Measurements from ENCODE around the gene ZDHHC12.
A peak's percentile ranks its signal among the peaks of the same experiment; 100 is the strongest.

The ZDHHC12 gene

GRCh38 chr9:128689293-128689774, 34.6 kb downstream of the ZDHHC12 start:
- peak overlapping the region; percentile 88 for H3K27ac Mint-ChIP-seq
- peak overlapping the region; percentile 62 for H3K4me3 Mint-ChIP-seq
- no peaks in the 10 kb centered on the region for H3K27me3 Mint-ChIP-seq
- peaks cover 40% of the 10 kb centered on the region for H3K36me3 Mint-ChIP-seq
- peak; percentile 53 for ATAC-seq
- peaks cover 61% of the 10 kb centered on the region for H3K4me1 Mint-ChIP-seq
- no peaks in the 10 kb centered on the region for H3K9me3 Mint-ChIP-seq

GRCh38 chr9:128688501-128689292, 35.2 kb downstream of the ZDHHC12 start, which contains the start of gene SET:
Gene SET, plus strand, starts transcription at chr9:128689222. Its CDS starts 361 bp downstream, at chr9:128689583.
- Mint-ChIP-seq H3K27me3 (no peaks in the 10 kb centered on the region), H3K4me3 (peak within 1 kb of the TSS; percentile 77), H3K27ac (peak within 1 kb of the TSS; percentile 88), H3K4me1 (peaks cover 56% of the 10 kb centered on the region), H3K36me3 (peaks cover 35% of the 10 kb centered on the region), H3K9me3 (no peaks in the 10 kb centered on the region)
- peak; percentile 93 for ATAC-seq

GRCh38 chr9:128687453-128687852, 36.5 kb downstream of the ZDHHC12 start:
- Mint-ChIP-seq H3K9me3 (no peaks in the 10 kb centered on the region), H3K36me3 (peaks cover 30% of the 10 kb centered on the region), H3K27me3 (no peaks in the 10 kb centered on the region), H3K4me1 (peaks cover 57% of the 10 kb centered on the region), H3K27ac (peak overlapping the region; percentile 88), H3K4me3 (peak overlapping the region; percentile 27)
- ATAC-seq: no peak

- peaks cover 24% of the 10 kb centered on the region for H3K36me3 Mint-ChIP-seq
- peaks cover 56% of the 10 kb centered on the region for H3K4me1 Mint-ChIP-seq
- H3K4me3 Mint-ChIP-seq: peak overlapping the region; percentile 88
- H3K9me3 Mint-ChIP-seq: no peaks in the 10 kb centered on the region
- ATAC-seq: no peak
- H3K27me3 Mint-ChIP-seq: no peaks in the 10 kb centered on the region
- H3K27ac Mint-ChIP-seq: peak overlapping the region; percentile 86
Observed at GRCh38 chr9:128685636-128686489, 38.1 kb downstream of the ZDHHC12 start.

- H3K27me3 Mint-ChIP-seq: no peaks in the 10 kb centered on the region
- H3K4me1 Mint-ChIP-seq: peaks cover 50% of the 10 kb centered on the region
- H3K27ac Mint-ChIP-seq: peak overlapping the region; percentile 86
- H3K4me3 Mint-ChIP-seq: peak overlapping the region; percentile 88
- peak; percentile 76 for ATAC-seq
- H3K9me3 Mint-ChIP-seq: no peaks in the 10 kb centered on the region
- peaks cover 17% of the 10 kb centered on the region for H3K36me3 Mint-ChIP-seq
Observed at GRCh38 chr9:128684325-128685199, 39.4 kb downstream of the ZDHHC12 start.

- H3K4me3 Mint-ChIP-seq: peak overlapping the region; percentile 88
- no peak for ATAC-seq
- H3K27ac Mint-ChIP-seq: peak overlapping the region; percentile 86
- H3K27me3 Mint-ChIP-seq: no peaks in the 10 kb centered on the region
- H3K36me3 Mint-ChIP-seq: peaks cover 17% of the 10 kb centered on the region
- no peaks in the 10 kb centered on the region for H3K9me3 Mint-ChIP-seq
- H3K4me1 Mint-ChIP-seq: peaks cover 50% of the 10 kb centered on the region
Observed at GRCh38 chr9:128684065-128684324, 39.9 kb downstream of the ZDHHC12 start.

GRCh38 chr9:128683340-128684064, 40.4 kb downstream of the ZDHHC12 start:
- Mint-ChIP-seq H3K4me1 (peaks cover 49% of the 10 kb centered on the region), H3K36me3 (peaks cover 17% of the 10 kb centered on the region), H3K4me3 (peak overlapping the region; percentile 88), H3K27me3 (no peaks in the 10 kb centered on the region), H3K27ac (peak overlapping the region; percentile 86), H3K9me3 (no peaks in the 10 kb centered on the region)
- ATAC-seq: peak; percentile 80

GRCh38 chr9:128677794-128678193, 46.1 kb downstream of the ZDHHC12 start:
- Mint-ChIP-seq H3K36me3 (peaks cover 13% of the 10 kb centered on the region), H3K27me3 (no peaks in the 10 kb centered on the region), H3K27ac (no peak overlapping the region), H3K4me3 (no peak overlapping the region), H3K4me1 (peaks cover 9% of the 10 kb centered on the region), H3K9me3 (no peaks in the 10 kb centered on the region)
- no peak for ATAC-seq

- ATAC-seq: no peak
- no peak overlapping the region for H3K27ac Mint-ChIP-seq
- H3K9me3 Mint-ChIP-seq: no peaks in the 10 kb centered on the region
- peaks cover 5% of the 10 kb centered on the region for H3K36me3 Mint-ChIP-seq
- H3K4me3 Mint-ChIP-seq: no peak overlapping the region
- peaks cover 5% of the 10 kb centered on the region for H3K4me1 Mint-ChIP-seq
- H3K27me3 Mint-ChIP-seq: no peaks in the 10 kb centered on the region
Observed at GRCh38 chr9:128675382-128675781, 48.5 kb downstream of the ZDHHC12 start.
